ENCODE data around the gene TFDP2.
"Not testable (repeated sequence)": the region's sequence is repeated elsewhere in the genome, so short reads cannot be mapped to it uniquely, and the experiment has no call there.

TFDP2 gene

GRCh38 chr3:142124243-142124642 lies 25.1 kb downstream of the TFDP2 start:
- no peak for DNase-seq

GRCh38 chr3:142120707-142121106 lies 28.6 kb downstream of the TFDP2 start:
- no peak for DNase-seq

- DNase-seq: no peak
Observed at GRCh38 chr3:142118911-142119310, 30.4 kb downstream of the TFDP2 start.

GRCh38 chr3:142117056-142117851 lies 32.1 kb downstream of the TFDP2 start:
- peak in 1 of 2 experiments; percentile 23 for DNase-seq

GRCh38 chr3:142115867-142116668 lies 33.3 kb downstream of the TFDP2 start:
- DNase-seq: no peak

GRCh38 chr3:142112601-142113000 lies 36.7 kb downstream of the TFDP2 start:
- no peak for DNase-seq

- DNase-seq: no peak
Observed at GRCh38 chr3:142106548-142106947, 42.8 kb downstream of the TFDP2 start.

GRCh38 chr3:142105991-142106390 lies 43.4 kb downstream of the TFDP2 start:
- DNase-seq: no peak

GRCh38 chr3:142104763-142105162 lies 44.6 kb downstream of the TFDP2 start:
- no peak for DNase-seq

- DNase-seq: no peak
Observed at GRCh38 chr3:142098964-142099363, 50.4 kb downstream of the TFDP2 start.

- DNase-seq: no peak
Observed at GRCh38 chr3:142097099-142097843, 52.1 kb downstream of the TFDP2 start.

- no peak for DNase-seq
Observed at GRCh38 chr3:142095841-142096240, 53.5 kb downstream of the TFDP2 start.

GRCh38 chr3:142088925-142089324 lies 60.4 kb downstream of the TFDP2 start:
- not testable (repeated sequence) for DNase-seq

GRCh38 chr3:142088522-142088921 lies 60.8 kb downstream of the TFDP2 start:
- DNase-seq: peak; percentile 24 to 65

- DNase-seq: peak; percentile 33 to 72
Observed at GRCh38 chr3:142087676-142088075, 61.7 kb downstream of the TFDP2 start.

- DNase-seq: no peak
Observed at GRCh38 chr3:142086581-142087090, 62.7 kb downstream of the TFDP2 start.

GRCh38 chr3:142081178-142081577 lies 68.2 kb downstream of the TFDP2 start:
- no peak for DNase-seq

GRCh38 chr3:142077859-142078500 lies 71.4 kb downstream of the TFDP2 start:
- no peak for DNase-seq

- DNase-seq: no peak
Observed at GRCh38 chr3:142077155-142077858, 72.0 kb downstream of the TFDP2 start.

- DNase-seq: not testable (repeated sequence)
Observed at GRCh38 chr3:142075656-142076055, 73.7 kb downstream of the TFDP2 start.

GRCh38 chr3:142072816-142073215 lies 76.5 kb downstream of the TFDP2 start:
- DNase-seq: no peak

GRCh38 chr3:142065932-142066331 lies 83.4 kb downstream of the TFDP2 start:
- no peak for DNase-seq
